Stimulated activated naive CD8-positive, alpha-beta T cell treated with anti-CD3 and anti-CD28 coated beads, Interleukin-15, Interleukin-2, amounts not matched to agents 100 ng/mL and 50 ng/mL, for 24 hours (primary cell): ENCODE measurements around the gene NXPH4.

ENCODE experiments used
- H3K27ac Mint-ChIP-seq: one replicate; pipeline ENCODE4 v1.8.0; 2021; ENCODE audit warnings: mild to moderate bottlenecking, mixed read lengths
- H3K27me3 Mint-ChIP-seq: one replicate; pipeline ENCODE4 v1.8.0; 2021; ENCODE audit warnings: mixed read lengths
- H3K36me3 Mint-ChIP-seq: one replicate; pipeline ENCODE4 v1.8.0; 2021; ENCODE audit warnings: low read depth, mixed read lengths
- H3K4me1 Mint-ChIP-seq: one replicate; pipeline ENCODE4 v1.8.0; 2021; ENCODE audit warnings: low read depth, mixed read lengths
- H3K4me3 Mint-ChIP-seq: one replicate; pipeline ENCODE4 v1.8.0; 2021; ENCODE audit warnings: mild to moderate bottlenecking, mixed read lengths
- H3K9me3 Mint-ChIP-seq: one replicate; pipeline ENCODE4 v1.8.0; 2021; ENCODE audit warnings: mixed read lengths

The NXPH4 gene

DNA sequence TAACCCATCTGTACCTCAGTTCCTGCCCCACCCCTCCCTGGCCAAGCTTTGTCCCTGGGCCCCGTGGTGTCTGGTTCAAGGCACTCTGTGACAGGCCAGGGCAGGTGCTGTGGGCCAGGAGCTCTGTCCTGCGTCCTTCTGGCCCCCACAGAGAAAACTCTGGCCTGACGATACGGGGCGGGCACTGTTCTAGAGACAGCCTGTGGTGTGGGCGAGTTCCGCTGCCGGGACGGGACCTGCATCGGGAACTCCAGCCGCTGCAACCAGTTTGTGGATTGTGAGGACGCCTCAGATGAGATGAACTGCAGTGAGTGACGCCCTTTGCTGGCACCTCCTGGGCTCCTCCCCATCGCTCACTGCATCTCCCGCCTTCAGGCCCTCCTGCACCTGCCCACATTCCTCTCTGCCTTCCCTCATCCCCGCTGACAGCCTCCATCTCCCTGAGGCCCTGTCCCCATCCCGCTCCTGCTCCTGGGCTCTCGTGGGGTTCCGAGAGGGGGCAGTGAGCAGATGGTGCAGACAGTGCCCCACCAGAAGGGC is 22.8 kb upstream of the NXPH4 start:
- Mint-ChIP-seq H3K9me3 (no peaks in the 10 kb centered on the region), H3K36me3 (no peaks in the 10 kb centered on the region), H3K4me3 (no peak overlapping the region)

DNA sequence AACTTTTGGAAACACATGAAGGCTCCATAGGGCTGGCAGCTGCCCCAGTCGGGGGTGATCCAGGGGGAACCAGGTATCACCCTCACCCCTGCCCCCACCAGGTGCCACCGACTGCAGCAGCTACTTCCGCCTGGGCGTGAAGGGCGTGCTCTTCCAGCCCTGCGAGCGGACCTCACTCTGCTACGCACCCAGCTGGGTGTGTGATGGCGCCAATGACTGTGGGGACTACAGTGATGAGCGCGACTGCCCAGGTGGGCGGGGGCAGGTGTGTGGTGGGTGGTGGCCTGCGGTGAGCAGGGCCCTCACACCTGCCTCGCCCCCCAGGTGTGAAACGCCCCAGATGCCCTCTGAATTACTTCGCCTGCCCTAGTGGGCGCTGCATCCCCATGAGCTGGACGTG is 22.3 kb upstream of the NXPH4 start:
- no peaks in the 10 kb centered on the region for H3K9me3 Mint-ChIP-seq
- H3K36me3 Mint-ChIP-seq, result no peaks in the 10 kb centered on the region
- no peaks in the 10 kb centered on the region for H3K27me3 Mint-ChIP-seq
- no peak overlapping the region for H3K4me3 Mint-ChIP-seq
- no peaks in the 10 kb centered on the region for H3K4me1 Mint-ChIP-seq
- no peak overlapping the region for H3K27ac Mint-ChIP-seq

More for the DNA sequence above, 22.8 kb upstream of the NXPH4 start:
- no peaks in the 10 kb centered on the region for H3K27me3 Mint-ChIP-seq
- no peak overlapping the region for H3K27ac Mint-ChIP-seq
- no peaks in the 10 kb centered on the region for H3K4me1 Mint-ChIP-seq

DNA sequence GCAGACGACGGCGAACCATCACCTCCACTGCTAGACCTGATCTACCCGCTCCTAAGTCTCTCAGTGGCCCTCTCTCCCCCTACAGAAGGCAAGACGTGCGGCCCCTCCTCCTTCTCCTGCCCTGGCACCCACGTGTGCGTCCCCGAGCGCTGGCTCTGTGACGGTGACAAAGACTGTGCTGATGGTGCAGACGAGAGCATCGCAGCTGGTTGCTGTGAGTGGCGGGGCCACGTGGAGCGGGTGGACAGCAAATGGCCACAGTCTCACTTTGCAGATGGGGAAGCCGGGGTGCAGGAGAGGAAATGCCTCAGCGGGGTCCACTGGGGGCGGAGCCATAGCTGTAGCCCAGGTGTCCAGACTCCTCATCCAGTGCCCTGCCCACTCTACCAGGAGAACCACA is 21.4 kb upstream of the NXPH4 start:
- no peak overlapping the region for H3K4me3 Mint-ChIP-seq
- H3K27me3 Mint-ChIP-seq, result no peaks in the 10 kb centered on the region
- H3K4me1 Mint-ChIP-seq, result no peaks in the 10 kb centered on the region
- no peaks in the 10 kb centered on the region for H3K9me3 Mint-ChIP-seq
- H3K27ac Mint-ChIP-seq, result no peak overlapping the region
- no peaks in the 10 kb centered on the region for H3K36me3 Mint-ChIP-seq

DNA sequence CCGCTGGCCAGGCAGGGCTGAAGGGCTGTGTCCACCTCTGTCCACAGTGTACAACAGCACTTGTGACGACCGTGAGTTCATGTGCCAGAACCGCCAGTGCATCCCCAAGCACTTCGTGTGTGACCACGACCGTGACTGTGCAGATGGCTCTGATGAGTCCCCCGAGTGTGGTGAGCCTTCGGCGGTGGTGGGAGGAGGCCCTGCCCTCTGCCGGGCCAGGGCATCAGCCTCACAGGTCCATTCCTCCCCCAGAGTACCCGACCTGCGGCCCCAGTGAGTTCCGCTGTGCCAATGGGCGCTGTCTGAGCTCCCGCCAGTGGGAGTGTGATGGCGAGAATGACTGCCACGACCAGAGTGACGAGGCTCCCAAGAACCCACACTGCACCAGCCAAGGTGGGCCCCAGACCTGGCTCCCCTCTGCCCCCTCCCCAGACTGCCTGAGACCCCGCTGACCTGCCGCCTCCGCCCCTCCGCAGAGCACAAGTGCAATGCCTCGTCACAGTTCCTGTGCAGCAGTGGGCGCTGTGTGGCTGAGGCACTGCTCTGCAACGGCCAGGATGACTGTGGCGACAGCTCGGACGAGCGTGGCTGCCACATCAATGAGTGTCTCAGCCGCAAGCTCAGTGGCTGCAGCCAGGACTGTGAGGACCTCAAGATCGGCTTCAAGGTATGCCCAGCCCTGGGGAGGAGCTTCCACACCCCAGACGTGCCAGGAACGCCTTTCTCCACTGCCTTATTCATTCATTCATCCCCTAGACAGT is 20.8 kb upstream of the NXPH4 start:
- H3K36me3 Mint-ChIP-seq, result no peaks in the 10 kb centered on the region
- H3K27ac Mint-ChIP-seq, result no peak overlapping the region
- H3K4me1 Mint-ChIP-seq, result no peaks in the 10 kb centered on the region
- H3K27me3 Mint-ChIP-seq, result no peaks in the 10 kb centered on the region
- H3K9me3 Mint-ChIP-seq, result no peaks in the 10 kb centered on the region
- no peak overlapping the region for H3K4me3 Mint-ChIP-seq

DNA sequence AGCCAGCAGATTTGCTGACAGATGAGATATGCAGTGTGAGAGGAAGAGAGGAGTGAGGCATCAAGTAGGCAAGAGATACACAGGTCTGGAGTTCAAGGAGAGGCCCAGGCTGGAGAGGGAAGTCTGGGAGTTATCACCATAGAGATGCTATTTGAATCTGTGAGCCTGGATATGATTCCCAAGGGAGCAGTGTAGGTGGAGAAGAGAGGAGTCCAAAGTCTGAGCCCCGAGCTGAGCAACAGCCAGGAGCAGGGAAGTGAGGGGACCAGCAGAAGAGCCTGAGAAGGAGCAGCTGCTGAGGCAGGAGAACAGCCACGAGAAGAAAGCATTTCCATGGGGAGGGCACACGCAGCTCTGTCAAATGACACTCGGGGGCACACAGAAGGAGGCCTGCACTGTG is 20.2 kb upstream of the NXPH4 start:
- H3K4me1 Mint-ChIP-seq, result no peaks in the 10 kb centered on the region
- no peak overlapping the region for H3K27ac Mint-ChIP-seq
- H3K4me3 Mint-ChIP-seq, result no peak overlapping the region
- H3K36me3 Mint-ChIP-seq, result no peaks in the 10 kb centered on the region
- H3K27me3 Mint-ChIP-seq, result no peaks in the 10 kb centered on the region
- no peaks in the 10 kb centered on the region for H3K9me3 Mint-ChIP-seq

GRCh38 chr12:57196956-57197355 is 19.6 kb upstream of the NXPH4 start:
- H3K36me3 Mint-ChIP-seq, result no peaks in the 10 kb centered on the region
- no peaks in the 10 kb centered on the region for H3K9me3 Mint-ChIP-seq
- H3K4me3 Mint-ChIP-seq, result no peak overlapping the region
- H3K27ac Mint-ChIP-seq, result no peak overlapping the region
- H3K4me1 Mint-ChIP-seq, result no peaks in the 10 kb centered on the region
- no peaks in the 10 kb centered on the region for H3K27me3 Mint-ChIP-seq

DNA sequence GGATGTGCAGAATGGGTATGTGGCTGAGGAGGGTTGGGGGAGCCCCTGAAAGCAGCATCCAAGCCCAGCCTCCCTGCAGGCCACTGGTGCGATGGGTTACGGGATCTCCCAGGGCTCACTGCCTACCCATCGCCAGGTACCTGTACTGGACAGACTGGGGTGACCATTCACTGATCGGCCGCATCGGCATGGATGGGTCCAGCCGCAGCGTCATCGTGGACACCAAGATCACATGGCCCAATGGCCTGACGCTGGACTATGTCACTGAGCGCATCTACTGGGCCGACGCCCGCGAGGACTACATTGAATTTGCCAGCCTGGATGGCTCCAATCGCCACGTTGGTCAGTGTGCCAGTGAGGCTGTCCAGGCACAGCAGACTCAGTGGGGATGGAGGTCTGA is 18.3 kb upstream of the NXPH4 start:
- no peaks in the 10 kb centered on the region for H3K36me3 Mint-ChIP-seq
- no peaks in the 10 kb centered on the region for H3K4me1 Mint-ChIP-seq
- H3K27me3 Mint-ChIP-seq, result no peaks in the 10 kb centered on the region
- no peak overlapping the region for H3K27ac Mint-ChIP-seq
- no peaks in the 10 kb centered on the region for H3K9me3 Mint-ChIP-seq
- no peak overlapping the region for H3K4me3 Mint-ChIP-seq

DNA sequence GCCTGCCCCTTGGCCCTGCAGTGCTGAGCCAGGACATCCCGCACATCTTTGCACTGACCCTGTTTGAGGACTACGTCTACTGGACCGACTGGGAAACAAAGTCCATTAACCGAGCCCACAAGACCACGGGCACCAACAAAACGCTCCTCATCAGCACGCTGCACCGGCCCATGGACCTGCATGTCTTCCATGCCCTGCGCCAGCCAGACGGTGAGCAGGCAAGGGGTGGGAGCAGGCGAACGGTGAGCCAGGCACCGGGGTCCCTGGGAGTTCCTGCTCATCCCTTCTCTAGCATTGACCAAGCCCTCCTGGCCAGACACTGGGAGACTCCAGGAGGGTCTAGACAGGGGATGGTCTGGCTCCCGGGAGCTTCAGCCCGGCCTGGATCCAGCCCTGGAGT is 17.4 kb upstream of the NXPH4 start:
- H3K27ac Mint-ChIP-seq, result no peak overlapping the region
- H3K27me3 Mint-ChIP-seq, result no peaks in the 10 kb centered on the region
- H3K4me3 Mint-ChIP-seq, result no peak overlapping the region
- H3K9me3 Mint-ChIP-seq, result no peaks in the 10 kb centered on the region
- no peaks in the 10 kb centered on the region for H3K36me3 Mint-ChIP-seq
- H3K4me1 Mint-ChIP-seq, result no peaks in the 10 kb centered on the region

- Mint-ChIP-seq H3K27ac (no peak overlapping the region), H3K4me1 (no peaks in the 10 kb centered on the region), H3K4me3 (no peak overlapping the region), H3K36me3 (no peaks in the 10 kb centered on the region), H3K9me3 (no peaks in the 10 kb centered on the region), H3K27me3 (no peaks in the 10 kb centered on the region)
Measured at GRCh38 chr12:57200497-57200896, 16.1 kb upstream of the NXPH4 start.

DNA sequence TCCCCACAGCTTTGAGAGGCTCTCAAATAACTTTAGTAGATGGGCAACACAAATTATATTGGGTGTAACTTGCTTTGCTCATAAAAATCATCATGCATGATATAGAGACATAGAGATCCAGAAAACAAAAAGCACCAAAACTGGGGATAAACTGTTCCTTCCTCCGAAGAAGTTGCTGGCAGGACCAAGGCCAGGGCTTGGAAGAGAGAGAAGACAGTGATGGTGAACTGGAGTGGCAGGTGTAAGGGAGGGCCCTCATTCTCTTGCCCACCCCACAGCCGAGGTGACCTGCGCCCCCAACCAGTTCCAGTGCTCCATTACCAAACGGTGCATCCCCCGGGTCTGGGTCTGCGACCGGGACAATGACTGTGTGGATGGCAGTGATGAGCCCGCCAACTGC is 15.4 kb upstream of the NXPH4 start:
- no peaks in the 10 kb centered on the region for H3K36me3 Mint-ChIP-seq
- H3K27ac Mint-ChIP-seq, result no peak overlapping the region
- no peaks in the 10 kb centered on the region for H3K27me3 Mint-ChIP-seq
- H3K4me1 Mint-ChIP-seq, result no peaks in the 10 kb centered on the region
- H3K4me3 Mint-ChIP-seq, result no peak overlapping the region
- no peaks in the 10 kb centered on the region for H3K9me3 Mint-ChIP-seq

- Mint-ChIP-seq H3K4me1 (no peaks in the 10 kb centered on the region), H3K4me3 (no peak overlapping the region), H3K36me3 (no peaks in the 10 kb centered on the region), H3K9me3 (no peaks in the 10 kb centered on the region), H3K27ac (no peak overlapping the region), H3K27me3 (no peaks in the 10 kb centered on the region)
Measured at GRCh38 chr12:57201631-57202030, 15.0 kb upstream of the NXPH4 start.

GRCh38 chr12:57202321-57202720 is 14.3 kb upstream of the NXPH4 start:
- Mint-ChIP-seq H3K36me3 (no peaks in the 10 kb centered on the region), H3K4me1 (no peaks in the 10 kb centered on the region), H3K27ac (no peak overlapping the region), H3K4me3 (no peak overlapping the region), H3K9me3 (no peaks in the 10 kb centered on the region), H3K27me3 (no peaks in the 10 kb centered on the region)

- no peak overlapping the region for H3K27ac Mint-ChIP-seq
- no peaks in the 10 kb centered on the region for H3K9me3 Mint-ChIP-seq
- H3K4me1 Mint-ChIP-seq, result no peaks in the 10 kb centered on the region
- no peak overlapping the region for H3K4me3 Mint-ChIP-seq
- no peaks in the 10 kb centered on the region for H3K36me3 Mint-ChIP-seq
- no peaks in the 10 kb centered on the region for H3K27me3 Mint-ChIP-seq
Measured at GRCh38 chr12:57203201-57203600, 13.4 kb upstream of the NXPH4 start.

DNA sequence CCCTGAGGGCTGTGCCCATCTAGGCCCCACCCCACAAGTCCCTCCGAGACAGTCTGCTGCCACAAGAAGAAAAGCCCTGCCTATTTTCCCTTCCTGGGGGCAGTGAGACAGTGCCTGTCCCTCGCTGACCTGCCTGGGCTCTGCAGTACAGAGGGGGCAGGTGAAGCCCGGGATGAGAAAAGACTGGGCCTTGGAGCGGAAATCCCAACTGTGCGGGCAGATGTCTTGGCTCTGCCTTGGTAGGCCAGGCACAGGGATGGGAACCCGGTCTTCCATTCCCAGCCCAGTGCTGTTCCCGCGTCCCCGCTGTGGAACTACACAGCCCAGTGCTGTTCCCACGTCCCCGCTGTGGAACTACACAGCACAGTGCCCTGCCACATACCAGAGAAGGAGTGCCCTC is 12.8 kb upstream of the NXPH4 start:
- Mint-ChIP-seq H3K27ac (no peak overlapping the region), H3K9me3 (no peaks in the 10 kb centered on the region), H3K4me3 (no peak overlapping the region), H3K36me3 (no peaks in the 10 kb centered on the region), H3K27me3 (no peaks in the 10 kb centered on the region), H3K4me1 (no peaks in the 10 kb centered on the region)

DNA sequence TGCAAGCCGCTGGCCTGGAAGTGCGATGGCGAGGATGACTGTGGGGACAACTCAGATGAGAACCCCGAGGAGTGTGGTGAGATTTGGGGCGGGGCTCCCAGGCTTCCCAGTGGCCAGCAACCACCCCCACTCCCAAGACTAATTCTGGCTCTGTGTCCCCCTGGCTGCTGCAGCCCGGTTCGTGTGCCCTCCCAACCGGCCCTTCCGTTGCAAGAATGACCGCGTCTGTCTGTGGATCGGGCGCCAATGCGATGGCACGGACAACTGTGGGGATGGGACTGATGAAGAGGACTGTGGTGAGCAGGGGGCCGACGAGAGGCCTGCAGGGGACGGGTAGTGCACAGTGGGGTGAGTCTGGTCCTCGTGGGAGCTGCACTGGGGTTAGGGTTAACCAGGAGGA is 12.1 kb upstream of the NXPH4 start:
- Mint-ChIP-seq H3K27ac (no peak overlapping the region), H3K9me3 (no peaks in the 10 kb centered on the region), H3K27me3 (no peaks in the 10 kb centered on the region), H3K36me3 (no peaks in the 10 kb centered on the region), H3K4me3 (no peak overlapping the region), H3K4me1 (no peaks in the 10 kb centered on the region)

DNA sequence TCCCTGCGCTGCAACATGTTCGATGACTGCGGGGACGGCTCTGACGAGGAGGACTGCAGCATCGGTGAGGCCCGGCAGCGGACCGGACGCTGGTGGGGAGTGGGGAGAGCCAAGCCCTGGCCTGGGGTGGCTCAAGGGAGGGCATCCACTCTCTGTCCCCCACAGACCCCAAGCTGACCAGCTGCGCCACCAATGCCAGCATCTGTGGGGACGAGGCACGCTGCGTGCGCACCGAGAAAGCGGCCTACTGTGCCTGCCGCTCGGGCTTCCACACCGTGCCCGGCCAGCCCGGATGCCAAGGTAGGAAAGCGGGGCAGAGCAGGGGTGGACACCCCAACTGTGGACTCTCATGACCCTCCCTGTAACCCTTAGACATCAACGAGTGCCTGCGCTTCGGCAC is 11.4 kb upstream of the NXPH4 start:
- no peak overlapping the region for H3K27ac Mint-ChIP-seq
- H3K27me3 Mint-ChIP-seq, result no peaks in the 10 kb centered on the region
- H3K36me3 Mint-ChIP-seq, result no peaks in the 10 kb centered on the region
- no peaks in the 10 kb centered on the region for H3K4me1 Mint-ChIP-seq
- no peak overlapping the region for H3K4me3 Mint-ChIP-seq
- no peaks in the 10 kb centered on the region for H3K9me3 Mint-ChIP-seq
